ENCODE results near the gene CNPY4.

DNA sequence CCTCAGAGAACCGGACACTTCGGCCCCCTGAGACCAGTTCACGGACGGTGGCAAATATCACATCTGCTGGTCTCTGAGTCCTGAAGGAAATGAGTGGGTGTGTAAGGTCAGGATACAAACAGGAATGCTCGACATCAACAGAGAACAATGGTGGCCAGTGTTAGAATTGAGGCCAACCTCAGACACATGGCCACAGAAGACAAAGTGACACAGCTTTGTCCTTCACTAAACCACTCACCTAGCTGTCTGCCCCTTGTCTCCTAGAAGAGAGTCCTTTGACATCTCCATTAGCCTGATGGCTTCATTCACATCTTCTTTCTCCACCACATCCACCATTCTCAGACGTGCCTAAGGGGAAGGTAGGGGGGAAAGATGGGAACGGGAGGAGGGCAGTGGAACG is 26.4 kb upstream of the CNPY4 start:
- TF ChIP-seq, protein P1, sequence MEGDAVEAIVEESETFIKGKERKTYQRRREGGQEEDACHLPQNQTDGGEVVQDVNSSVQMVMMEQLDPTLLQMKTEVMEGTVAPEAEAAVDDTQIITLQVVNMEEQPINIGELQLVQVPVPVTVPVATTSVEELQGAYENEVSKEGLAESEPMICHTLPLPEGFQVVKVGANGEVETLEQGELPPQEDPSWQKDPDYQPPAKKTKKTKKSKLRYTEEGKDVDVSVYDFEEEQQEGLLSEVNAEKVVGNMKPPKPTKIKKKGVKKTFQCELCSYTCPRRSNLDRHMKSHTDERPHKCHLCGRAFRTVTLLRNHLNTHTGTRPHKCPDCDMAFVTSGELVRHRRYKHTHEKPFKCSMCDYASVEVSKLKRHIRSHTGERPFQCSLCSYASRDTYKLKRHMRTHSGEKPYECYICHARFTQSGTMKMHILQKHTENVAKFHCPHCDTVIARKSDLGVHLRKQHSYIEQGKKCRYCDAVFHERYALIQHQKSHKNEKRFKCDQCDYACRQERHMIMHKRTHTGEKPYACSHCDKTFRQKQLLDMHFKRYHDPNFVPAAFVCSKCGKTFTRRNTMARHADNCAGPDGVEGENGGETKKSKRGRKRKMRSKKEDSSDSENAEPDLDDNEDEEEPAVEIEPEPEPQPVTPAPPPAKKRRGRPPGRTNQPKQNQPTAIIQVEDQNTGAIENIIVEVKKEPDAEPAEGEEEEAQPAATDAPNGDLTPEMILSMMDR (IDR thresholded peaks at IDR 0.05): no peak
- no peak for TF ChIP-seq POLR2A (IDR thresholded peaks at IDR 0.05)
- no peak for TF ChIP-seq EP300 (IDR thresholded peaks at IDR 0.05)
